Endometrium (tissue), 2 donors: ENCODE results near the gene MYO1C.
"Not testable (repeated sequence)": the region's sequence is repeated elsewhere in the genome, so short reads cannot be mapped to it uniquely, and the experiment has no call there.

Experiments
- FAIRE-seq: peaks from 2 replicates; lab custom pipeline; 2012; peaks lifted over from hg19 to GRCh38; lab: Jason Lieb, UNC
- donor health status: control.
- donor health status: control.

The MYO1C gene

GRCh38 chr17:1509290-1509881 lies 16.9 kb upstream of the MYO1C start:
- FAIRE-seq = no peak

- not testable (repeated sequence) for FAIRE-seq
Measured at GRCh38 chr17:1508709-1509108, 16.2 kb upstream of the MYO1C start.

- FAIRE-seq = no peak
Measured at GRCh38 chr17:1506649-1507267, 14.3 kb upstream of the MYO1C start.

DNA sequence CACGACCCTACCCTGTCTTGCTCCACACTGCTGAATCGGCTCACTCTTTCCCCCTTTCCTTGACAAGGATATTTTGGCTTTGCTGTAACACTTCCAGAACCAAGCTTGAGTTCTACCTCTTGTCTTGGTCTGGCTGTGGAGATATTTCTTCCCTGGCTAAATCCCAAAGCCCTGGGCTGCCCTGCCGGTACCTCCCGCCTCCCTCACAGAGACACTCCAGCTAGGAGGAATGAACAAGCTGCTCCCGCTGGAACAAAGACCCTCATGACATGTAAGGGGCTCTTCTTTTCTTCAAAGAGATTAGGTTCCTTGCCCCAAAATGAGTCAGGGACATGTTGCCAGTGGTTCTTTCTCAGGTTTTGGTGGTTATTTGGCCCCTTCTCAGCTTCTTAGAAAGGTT lies 13.1 kb upstream of the MYO1C start:
- no peak for FAIRE-seq

GRCh38 chr17:1504866-1505265 lies 12.4 kb upstream of the MYO1C start:
- FAIRE-seq = no peak

DNA sequence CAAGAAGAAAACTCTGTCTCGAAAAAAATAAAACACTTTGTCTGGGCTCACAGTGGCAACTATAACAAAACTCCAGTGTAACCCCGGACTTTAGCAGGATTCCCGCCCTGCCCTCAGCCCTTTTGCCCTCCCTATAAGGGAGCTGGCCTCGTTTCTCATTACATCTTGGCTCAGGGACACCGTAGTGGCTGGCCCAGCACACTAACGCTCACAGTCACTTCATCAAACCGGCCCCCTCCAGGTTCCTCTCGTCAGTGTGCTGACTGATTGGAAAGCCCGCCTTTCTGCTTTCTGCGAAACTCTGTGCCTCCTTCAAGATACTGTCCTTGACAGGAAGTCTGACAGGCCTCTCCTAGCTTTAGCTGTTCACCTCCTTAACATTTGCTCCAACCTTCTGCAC lies 11.2 kb upstream of the MYO1C start:
- FAIRE-seq = no peak

- no peak for FAIRE-seq
Measured at GRCh38 chr17:1498869-1499268, 6.4 kb upstream of the MYO1C start.

DNA sequence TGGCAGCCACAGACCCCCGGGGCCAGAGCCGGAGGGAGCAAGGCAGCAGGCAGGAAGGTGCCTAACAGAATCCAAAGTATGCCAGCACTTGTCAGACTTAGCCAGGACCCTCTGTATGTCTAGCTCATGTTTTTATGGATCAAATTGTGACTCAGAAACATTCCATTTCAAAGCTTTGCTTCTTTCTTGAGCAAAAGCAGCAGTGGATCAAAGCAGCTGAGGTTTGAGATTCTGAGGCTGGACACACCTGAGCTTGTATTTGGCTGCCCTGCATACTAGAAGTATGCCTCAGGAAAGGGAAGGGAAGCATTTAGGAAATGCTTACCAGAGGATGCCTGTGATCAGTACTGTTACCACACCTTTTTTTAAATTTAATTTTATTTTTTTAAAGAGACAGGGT lies 5.7 kb upstream of the MYO1C start:
- FAIRE-seq = no peak

DNA sequence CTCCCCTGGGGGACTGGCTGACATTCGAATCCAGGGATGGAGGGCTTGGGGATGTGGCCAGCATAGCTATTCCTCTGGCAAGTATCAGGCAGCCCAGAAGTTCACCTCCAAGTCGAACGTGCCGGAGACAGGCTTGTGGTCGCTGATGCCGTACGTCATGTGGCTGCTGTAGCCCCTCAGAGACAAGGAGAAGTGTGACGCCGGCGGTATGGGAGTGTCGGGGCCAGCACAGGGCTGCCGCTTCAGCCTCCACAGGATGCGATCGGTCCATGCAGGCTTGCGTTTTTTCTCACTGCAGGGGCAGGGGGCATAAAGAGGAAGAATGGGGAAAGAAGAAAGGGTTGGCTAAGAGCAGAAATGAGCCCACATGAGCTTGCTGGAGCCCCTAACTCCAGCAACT lies 5.3 kb upstream of the MYO1C start:
- no peak for FAIRE-seq

- FAIRE-seq = no peak
Measured at GRCh38 chr17:1496869-1497268, 4.4 kb upstream of the MYO1C start.

DNA sequence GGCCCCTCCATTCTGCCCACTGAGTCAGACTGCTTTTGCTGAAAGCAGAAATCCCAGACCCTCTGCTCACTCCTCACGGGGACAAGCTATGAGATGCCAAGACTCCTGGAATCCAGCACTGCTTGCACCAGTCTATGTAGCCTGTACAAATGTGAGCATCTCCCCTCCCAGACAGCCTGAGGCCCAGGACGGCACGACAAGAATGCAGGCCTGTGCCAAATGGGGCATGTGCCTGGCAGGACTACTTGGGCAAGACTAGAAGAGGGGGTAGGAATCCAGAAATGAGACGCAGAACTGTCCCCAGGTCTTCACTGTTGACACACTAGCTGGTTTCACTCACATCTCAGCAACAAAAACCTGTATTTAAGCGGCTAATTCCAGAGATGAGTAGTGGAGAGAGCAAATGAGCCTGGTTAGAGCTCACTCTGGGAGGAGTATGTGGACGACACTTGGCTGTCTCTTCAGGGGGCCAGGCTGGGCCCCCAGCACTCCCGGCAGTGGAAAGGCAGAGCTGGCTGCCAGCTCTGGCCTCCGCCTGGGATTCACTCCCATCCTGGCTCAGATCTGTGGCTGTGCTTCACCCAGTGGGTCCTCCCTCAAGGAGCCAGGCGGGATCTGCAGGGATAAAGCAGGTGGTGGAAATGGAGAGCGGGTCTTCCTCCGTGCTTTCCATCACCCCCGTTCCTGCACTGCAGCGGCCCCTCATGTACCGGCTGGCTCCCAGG lies 2.9 kb upstream of the MYO1C start:
- no peak for FAIRE-seq

- no peak for FAIRE-seq
Measured at GRCh38 chr17:1494736-1495253, 2.3 kb upstream of the MYO1C start.

DNA sequence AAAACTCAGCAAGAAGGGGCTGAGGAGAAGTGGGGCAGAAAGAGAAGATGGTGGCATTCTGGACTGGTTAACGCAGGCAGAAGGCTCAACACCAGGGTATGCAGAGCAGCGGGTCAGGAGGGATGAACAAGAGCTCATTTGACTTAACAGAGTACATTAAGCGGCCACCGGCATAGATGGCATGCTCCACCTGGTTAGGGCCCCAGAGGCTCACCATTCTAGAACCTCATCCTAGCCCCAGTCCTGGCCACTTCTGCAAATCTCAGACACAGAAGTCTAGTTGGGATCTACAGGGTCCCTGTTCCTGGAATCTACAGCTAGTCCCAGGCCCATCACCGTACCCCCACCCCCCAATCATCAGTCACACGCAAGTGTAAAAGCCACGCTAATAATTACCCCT lies 1.7 kb upstream of the MYO1C start:
- FAIRE-seq = no peak

DNA sequence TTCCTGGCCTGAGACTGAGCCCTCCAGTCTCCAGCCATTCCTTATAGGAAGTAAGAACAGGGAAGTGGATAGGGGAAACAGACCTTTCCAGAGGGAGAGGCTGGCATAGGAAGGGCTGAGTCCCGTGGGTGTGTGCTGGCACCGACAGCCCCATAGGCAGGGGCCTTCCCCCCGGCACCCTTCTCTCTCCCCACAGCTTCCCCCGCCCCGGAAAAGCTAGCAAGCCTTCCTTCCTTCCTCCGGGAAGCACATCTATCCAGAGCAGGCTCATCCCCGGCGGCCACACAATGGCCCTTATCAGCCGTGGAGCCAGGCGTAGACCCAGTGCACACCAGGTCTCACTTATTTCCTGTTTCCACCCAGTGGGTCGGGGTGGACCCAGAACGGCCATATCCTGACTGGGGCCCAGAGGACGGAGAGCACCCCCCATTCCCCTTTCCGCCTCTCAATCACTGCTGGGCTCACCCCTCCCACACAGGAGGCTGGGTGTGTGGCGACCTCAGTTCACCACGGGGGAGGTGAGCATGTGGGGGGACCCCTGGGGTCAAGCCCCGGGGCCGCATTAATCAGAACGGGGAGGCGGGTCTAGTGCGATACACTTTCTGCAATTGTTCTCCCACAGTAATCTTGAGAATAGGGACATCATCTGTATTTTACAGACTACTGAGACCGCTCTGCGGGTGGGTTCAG lies 950 bp upstream of the MYO1C start:
- no peak for FAIRE-seq

- FAIRE-seq = no peak
Measured at GRCh38 chr17:1491443-1492248, 840 bp downstream of the MYO1C start.

- FAIRE-seq = no peak
Measured at GRCh38 chr17:1490643-1491442, 1.6 kb downstream of the MYO1C start.

GRCh38 chr17:1488826-1489270 lies 3.6 kb downstream of the MYO1C start:
- no peak for FAIRE-seq

- no peak for FAIRE-seq
Measured at GRCh38 chr17:1487939-1488825, 4.3 kb downstream of the MYO1C start.

DNA sequence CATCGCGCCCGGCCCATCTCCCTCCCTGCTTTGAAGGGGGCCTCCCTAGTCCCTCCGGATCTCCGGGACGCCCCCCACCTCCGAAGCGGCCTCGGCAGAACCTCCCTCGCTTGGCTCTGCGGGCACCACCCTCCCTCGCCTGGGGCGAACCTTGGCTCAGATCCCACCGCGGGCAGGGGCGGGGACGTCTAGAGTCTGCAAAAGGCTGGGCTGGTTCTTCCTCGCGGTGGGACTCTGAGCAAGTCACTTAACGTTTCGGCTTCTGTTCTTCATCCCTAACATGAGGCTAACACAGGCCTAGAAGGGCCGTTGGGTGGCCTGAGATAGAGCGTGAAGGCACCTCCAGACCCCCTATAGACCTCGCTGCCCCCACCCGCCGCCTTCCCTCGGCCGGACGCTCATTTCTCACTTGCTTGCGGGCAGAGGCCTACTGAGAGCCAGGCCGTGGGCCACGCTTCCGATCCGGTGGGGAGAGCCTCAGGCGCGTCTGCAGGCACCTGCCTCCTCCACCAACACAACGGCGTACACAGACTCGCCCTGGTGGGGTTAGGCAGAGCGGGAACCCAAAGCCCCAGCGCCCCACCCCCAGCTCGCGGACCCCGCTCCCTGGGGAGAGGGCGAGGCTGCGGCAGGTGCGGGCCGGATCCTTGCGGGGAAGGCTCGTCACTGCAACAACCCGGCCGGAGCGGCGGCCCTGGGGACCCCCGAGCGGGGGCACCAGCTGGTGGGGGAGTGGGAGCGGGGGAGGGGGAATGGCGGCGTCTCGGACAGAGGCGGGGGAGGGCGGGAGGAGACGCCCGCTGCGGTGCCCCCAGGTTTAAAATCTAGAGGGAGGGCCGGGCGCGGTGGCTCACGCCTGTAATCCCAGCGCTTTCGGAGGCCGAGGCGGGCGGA lies 5.4 kb downstream of the MYO1C start:
- no peak for FAIRE-seq
